B cell (primary cell): ENCODE data around the gene RNGTT. TPM values are rescaled to one million over a fixed set of nuclear protein-coding genes. Genes with fewer than 3 reads are reported as not detected.

Experiments used
- ATAC-seq: fragments of 200-7000 bp; cut with Tn5 transposase; one replicate; pipeline ENCODE4 v1.10.0; 2021; ENCODE audit warnings: low read depth, mild to moderate bottlenecking, moderate number of reproducible peaks, moderate library complexity
- CTCF ChIA-PET: fragments of 350-600 bp; sonication (Branson Sonifier 250); formaldehyde crosslinking; loops from one replicate; lab custom pipeline; 2021; ENCODE audit warnings: antibody characterized with exemption, inconsistent platforms; lab: Charles Lee
- POLR2A ChIA-PET: fragments of 350-600 bp; sonication (Branson Sonifier 250); formaldehyde crosslinking; loops from one replicate; lab custom pipeline; 2021; ENCODE audit warnings: antibody characterized with exemption; lab: Charles Lee
- DNase-seq: peaks from one replicate; pipeline ENCODE4 v3.0.0; 2013
- H2AFZ ChIP-seq: 2 replicates; pipeline ENCODE4 v1.6.1; 2012; ENCODE audit warnings: mild to moderate bottlenecking, low read depth, low read length; ENCODE audit not compliant: insufficient read depth, poor library complexity, severe bottlenecking
- H3K27ac ChIP-seq, 2 donors: 1 replicate in 1 of 2; 2 replicates in 1 of 2; pipeline ENCODE4 v1.5.1; 2012 to 2013; ENCODE audit warnings: low read length in 2 of 2, mild to moderate bottlenecking in 2 of 2, moderate library complexity in 1 of 2
- H3K27me3 ChIP-seq, 4 experiments: fragments of 200-600 bp in 1 of 4; sonication (generic) in 1 of 4; replicated peaks in 1 of 4; 1 replicate in 2 of 4; 2 replicates in 2 of 4; pipeline versions ENCODE4 v1.6.1 to v1.7.0; 2013 to 2016; ENCODE audit warnings: low read length in 3 of 4, mild to moderate bottlenecking in 2 of 4, mixed read lengths in 1 of 4, moderate library complexity in 1 of 4; ENCODE audit not compliant: insufficient read depth in 4 of 4, control insufficient read depth in 3 of 4; ENCODE audit errors: control extremely low read depth in 1 of 4
- H3K36me3 ChIP-seq, 2 experiments: replicated peaks in 1 of 2; 1 replicate in 1 of 2; 2 replicates in 1 of 2; pipeline versions ENCODE4 v1.6.1 to v1.7.1; 2013; ENCODE audit warnings: low read length in 1 of 2; ENCODE audit not compliant: insufficient read depth in 2 of 2, control insufficient read depth in 1 of 2; ENCODE audit errors: control extremely low read depth in 1 of 2, extremely low read depth in 1 of 2
- H3K4me1 ChIP-seq, 2 donors: fragments of 200-600 bp in 1 of 2; sonication (generic) in 1 of 2; 1 replicate in 1 of 2; 2 replicates in 1 of 2; pipeline versions ENCODE4 v1.5.1 to v1.6.1; 2013 to 2017; ENCODE audit warnings: low read length in 2 of 2; ENCODE audit not compliant: control insufficient read depth in 2 of 2, insufficient read depth in 2 of 2
- H3K4me2 ChIP-seq: replicated peaks from 2 replicates; pipeline ENCODE3; 2012; ENCODE audit warnings: mild to moderate bottlenecking, low read depth, low read length; ENCODE audit not compliant: poor library complexity, severe bottlenecking
- H3K4me3 ChIP-seq, 5 experiments: fragments of 200-600 bp in 1 of 5; sonication (generic) in 1 of 5; 1 replicate in 3 of 5; 2 replicates in 2 of 5; pipeline versions ENCODE4 v1.5.1 to v1.7.0; 2011 to 2016; ENCODE audit warnings: low read length in 4 of 5, mild to moderate bottlenecking in 4 of 5, low read depth in 2 of 5, control low read depth in 1 of 5, moderate library complexity in 1 of 5; ENCODE audit not compliant: insufficient read depth in 1 of 5; ENCODE audit errors: control extremely low read depth in 1 of 5, extremely low read depth in 1 of 5
- H3K79me2 ChIP-seq: fragments of 200-600 bp; sonication (generic); one replicate; pipeline ENCODE4 v1.6.0; 2016; ENCODE audit warnings: low read length; ENCODE audit not compliant: control insufficient read depth, insufficient read depth
- H3K9ac ChIP-seq: fragments of 200-600 bp; sonication (generic); 2 replicates; pipeline ENCODE4 v1.6.1; 2017; ENCODE audit warnings: mild to moderate bottlenecking, low read length, moderate library complexity
- H3K9me3 ChIP-seq, 3 donors: one replicate each; pipeline versions ENCODE4 v1.6.1 to v1.7.1; 2013; ENCODE audit warnings: low read length in 2 of 3; ENCODE audit not compliant: control insufficient read depth in 2 of 3, insufficient read depth in 1 of 3; ENCODE audit errors: control extremely low read depth in 1 of 3
- H4K20me1 ChIP-seq: 2 replicates; pipeline ENCODE4 v1.6.0; 2012; ENCODE audit warnings: mild to moderate bottlenecking, low read length; ENCODE audit not compliant: insufficient read depth, control insufficient read depth, poor library complexity, severe bottlenecking
- H3K27ac Mint-ChIP-seq: one replicate; pipeline ENCODE4 v1.8.0; 2021; ENCODE audit warnings: mixed read lengths
- H3K27me3 Mint-ChIP-seq: one replicate; pipeline ENCODE4 v1.8.0; 2021; ENCODE audit warnings: mixed read lengths
- H3K4me1 Mint-ChIP-seq: one replicate; pipeline ENCODE4 v1.8.0; 2021; ENCODE audit warnings: mixed read lengths
- H3K4me3 Mint-ChIP-seq: one replicate; pipeline ENCODE4 v1.8.0; 2021; ENCODE audit warnings: mixed read lengths
- H3K9me3 Mint-ChIP-seq: one replicate; pipeline ENCODE4 v1.8.0; 2022; ENCODE audit warnings: mixed read lengths; ENCODE audit not compliant: insufficient read depth
- EZH2 ChIP-seq: IDR thresholded peaks from 2 replicates; pipeline ENCODE4 v1.6.1; 2012; ENCODE audit warnings: borderline replicate concordance, low read depth, mild to moderate bottlenecking, moderate library complexity, low read length; ENCODE audit not compliant: insufficient read depth, poor library complexity, severe bottlenecking
- WGBS: methylation state at CpG from one replicate; pipeline ENCODE4 v1.1.5; 2013; ENCODE audit warnings: missing lambda C conversion rate; ENCODE audit not compliant: insufficient coverage; 5-methylcytosine and 5-hydroxymethylcytosine counted together
- intact Hi-C: fragments of 100-400 bp; cut with micrococcal nuclease; formaldehyde crosslinking; loops from one replicate; pipeline ENCODE4 v1.10.0; 2022
- polyA plus RNA-seq: library from polyadenylated mRNA; depleted of rRNA; stranded (reverse); fragments of >200 nt; gene quantifications from 2 replicates; pipeline ENCODE4 v1.2.3, GENCODE V29; 2012
- total RNA-seq, 2 donors: library from RNA; stranded (reverse); fragments of 120-200 nt in 1 of 2; gene quantifications; 1 replicate in 1 of 2; 2 replicates in 1 of 2; pipeline versions ENCODE4 v1.2.3 to v1.2.4, GENCODE V29; 2013 to 2022
- TF ChIP-seq, protein P1 (sequence below): fragments of 200-600 bp; IDR thresholded peaks from one replicate; pipeline ENCODE4 v1.8.0; 2022; ENCODE audit warnings: antibody characterized with exemption, mild to moderate bottlenecking

RNGTT gene
- total and polyA plus RNA-seq, 2 donors (not counting 1 experiment from before 2014, with no cell fraction given), result 10.8 to 29.1 TPM

DNA sequence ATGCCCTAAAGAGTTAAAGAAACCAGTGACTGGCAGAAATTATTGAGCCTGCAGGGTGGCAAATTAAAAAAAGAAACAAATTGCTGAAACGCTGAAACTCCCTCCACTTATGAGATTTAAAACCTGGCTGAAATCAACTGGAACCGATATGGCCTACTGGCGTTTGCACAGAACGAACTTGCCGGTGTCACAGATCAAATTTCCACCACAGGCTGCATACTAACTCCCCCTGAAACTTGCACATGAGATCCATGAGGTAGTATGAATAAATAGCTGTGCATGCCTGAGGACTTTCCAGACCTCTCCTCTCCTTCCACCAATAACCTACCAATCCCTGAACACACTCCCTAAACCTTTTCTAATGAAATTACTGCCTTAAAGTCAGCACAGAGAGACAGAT lies 150.4 kb downstream of the RNGTT start:
- CTCF ChIA-PET, result no interaction called here
- no peaks in the 10 kb centered on the region for H4K20me1 ChIP-seq
- H3K36me3 ChIP-seq, result peaks cover 0 to 1% of the 10 kb centered on the region in 2 experiments
- no peak overlapping the region for H3K9ac ChIP-seq
- ATAC-seq, result no peak
- TF ChIP-seq EZH2, result no peak
- TF ChIP-seq, protein P1, sequence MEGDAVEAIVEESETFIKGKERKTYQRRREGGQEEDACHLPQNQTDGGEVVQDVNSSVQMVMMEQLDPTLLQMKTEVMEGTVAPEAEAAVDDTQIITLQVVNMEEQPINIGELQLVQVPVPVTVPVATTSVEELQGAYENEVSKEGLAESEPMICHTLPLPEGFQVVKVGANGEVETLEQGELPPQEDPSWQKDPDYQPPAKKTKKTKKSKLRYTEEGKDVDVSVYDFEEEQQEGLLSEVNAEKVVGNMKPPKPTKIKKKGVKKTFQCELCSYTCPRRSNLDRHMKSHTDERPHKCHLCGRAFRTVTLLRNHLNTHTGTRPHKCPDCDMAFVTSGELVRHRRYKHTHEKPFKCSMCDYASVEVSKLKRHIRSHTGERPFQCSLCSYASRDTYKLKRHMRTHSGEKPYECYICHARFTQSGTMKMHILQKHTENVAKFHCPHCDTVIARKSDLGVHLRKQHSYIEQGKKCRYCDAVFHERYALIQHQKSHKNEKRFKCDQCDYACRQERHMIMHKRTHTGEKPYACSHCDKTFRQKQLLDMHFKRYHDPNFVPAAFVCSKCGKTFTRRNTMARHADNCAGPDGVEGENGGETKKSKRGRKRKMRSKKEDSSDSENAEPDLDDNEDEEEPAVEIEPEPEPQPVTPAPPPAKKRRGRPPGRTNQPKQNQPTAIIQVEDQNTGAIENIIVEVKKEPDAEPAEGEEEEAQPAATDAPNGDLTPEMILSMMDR, result no peak
- Mint-ChIP-seq H3K27ac (no peak overlapping the region), H3K9me3 (peaks cover 2% of the 10 kb centered on the region), H3K4me3 (no peak overlapping the region), H3K4me1 (no peaks in the 10 kb centered on the region), H3K27me3 (no peaks in the 10 kb centered on the region)
- peaks cover 2 to 4% (median 3%) of the 10 kb centered on the region in 3 donors for H3K9me3 ChIP-seq
- no peak overlapping the region for H2AFZ ChIP-seq
- intact Hi-C loops, result no loop called here
- no peaks in the 10 kb centered on the region for H3K4me1 ChIP-seq
- no peak overlapping the region for H3K4me2 ChIP-seq
- DNase-seq, result no peak
- POLR2A ChIA-PET, result no interaction called here
- no CpG with 5 or more reads among the region's 5 CpGs for WGBS
- H3K27me3 ChIP-seq, result no peaks in the 10 kb centered on the region
- H3K79me2 ChIP-seq, result no peaks in the 10 kb centered on the region
- no peak overlapping the region for H3K4me3 ChIP-seq
- H3K27ac ChIP-seq, result no peak overlapping the region

DNA sequence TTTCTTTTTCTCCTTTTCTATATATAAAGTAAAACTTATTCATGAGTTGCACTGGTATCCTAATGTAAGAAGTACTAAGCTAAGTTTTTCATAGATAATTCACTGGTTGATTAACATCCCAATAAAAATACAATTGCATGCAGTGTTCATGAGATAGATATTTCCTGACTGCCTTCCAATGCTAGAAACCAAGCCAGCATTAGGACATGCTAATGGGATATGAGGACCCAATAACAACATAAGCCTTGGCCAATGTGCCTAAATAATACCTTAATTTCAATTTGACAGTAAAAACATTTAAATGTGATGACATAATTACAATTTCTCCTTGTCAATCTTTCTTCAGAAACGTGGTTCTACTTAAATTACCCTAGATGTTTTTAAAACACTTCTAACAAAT lies 152.7 kb downstream of the RNGTT start:
- TF ChIP-seq EZH2, result no peak
- ATAC-seq (no peak), DNase-seq (no peak)
- WGBS, result no CpG with 5 or more reads among the region's 1 CpG
- ChIA-PET CTCF (no interaction called here), POLR2A (no interaction called here)
- Histone ChIP-seq H3K4me1 (no peaks in the 10 kb centered on the region), H3K79me2 (no peaks in the 10 kb centered on the region), H3K9ac (no peak overlapping the region), H3K4me2 (no peak overlapping the region), H4K20me1 (no peaks in the 10 kb centered on the region), H3K4me3 (no peak overlapping the region), H3K27ac (no peak overlapping the region), H3K36me3 (peaks cover 3 to 4% of the 10 kb centered on the region in 2 experiments), H3K9me3 (peaks cover 2 to 14% (median 6%) of the 10 kb centered on the region in 3 donors), H3K27me3 (no peaks in the 10 kb centered on the region), H2AFZ (no peak overlapping the region)
- Mint-ChIP-seq H3K9me3 (peaks cover 12% of the 10 kb centered on the region), H3K4me3 (no peak overlapping the region), H3K27ac (no peak overlapping the region), H3K27me3 (no peaks in the 10 kb centered on the region), H3K4me1 (no peaks in the 10 kb centered on the region)
- intact Hi-C loops, result no loop called here
